Stimulated activated naive CD4-positive, alpha-beta T cell (primary cell): Measurements from ENCODE around the gene IPO5.

Source experiments
- DNase-seq, 6 experiments: peaks; one replicate each; lab custom pipeline; 2025; lab: John Stamatoyannopoulos, UW

Gene IPO5

GRCh38 chr13:97953376-97953970, at the start of gene IPO5:
TSS of gene IPO5 (plus strand) at chr13:97953675. CDS start at chr13:97976697, 23,022 bp downstream.
- no peak for DNase-seq

GRCh38 chr13:97904059-97904458, 49.4 kb upstream of the IPO5 start:
- no peak for DNase-seq

GRCh38 chr13:97905517-97905916, 48.0 kb upstream of the IPO5 start:
- DNase-seq: no peak

GRCh38 chr13:97911311-97912138, 42.0 kb upstream of the IPO5 start:
- DNase-seq: no peak

- DNase-seq: no peak
Measured at GRCh38 chr13:97912139-97912535, 41.3 kb upstream of the IPO5 start.

- DNase-seq: no peak
Measured at GRCh38 chr13:97913206-97913605, 40.3 kb upstream of the IPO5 start.

GRCh38 chr13:97914540-97914939, 38.9 kb upstream of the IPO5 start:
- no peak for DNase-seq

- no peak for DNase-seq
Measured at GRCh38 chr13:97921176-97921816, 32.2 kb upstream of the IPO5 start.

GRCh38 chr13:97928301-97928700, 25.2 kb upstream of the IPO5 start:
- no peak for DNase-seq

GRCh38 chr13:97932036-97932435, 21.4 kb upstream of the IPO5 start:
- DNase-seq: no peak

GRCh38 chr13:97932647-97933046, 20.8 kb upstream of the IPO5 start:
- DNase-seq: no peak

GRCh38 chr13:97933776-97934175, 19.7 kb upstream of the IPO5 start:
- DNase-seq: no peak

GRCh38 chr13:97934590-97934989, 18.9 kb upstream of the IPO5 start:
- DNase-seq: no peak

GRCh38 chr13:97935071-97935470, 18.4 kb upstream of the IPO5 start:
- DNase-seq: no peak

GRCh38 chr13:97936036-97936435, 17.4 kb upstream of the IPO5 start:
- no peak for DNase-seq

- DNase-seq: no peak
Measured at GRCh38 chr13:97938706-97939475, 14.6 kb upstream of the IPO5 start.

GRCh38 chr13:97944396-97945029, 9.0 kb upstream of the IPO5 start:
- DNase-seq: no peak

GRCh38 chr13:97945342-97945741, 8.1 kb upstream of the IPO5 start:
- DNase-seq: no peak

GRCh38 chr13:97945792-97946419, 7.6 kb upstream of the IPO5 start:
- no peak for DNase-seq

GRCh38 chr13:97946951-97947588, 6.4 kb upstream of the IPO5 start:
- no peak for DNase-seq

- DNase-seq: peak in 3 of 6 experiments; percentile 61 to 72 (median 66)
Measured at GRCh38 chr13:97948041-97948440, 5.4 kb upstream of the IPO5 start.
